Measurements from ENCODE around the gene SH3PXD2A.

DNA sequence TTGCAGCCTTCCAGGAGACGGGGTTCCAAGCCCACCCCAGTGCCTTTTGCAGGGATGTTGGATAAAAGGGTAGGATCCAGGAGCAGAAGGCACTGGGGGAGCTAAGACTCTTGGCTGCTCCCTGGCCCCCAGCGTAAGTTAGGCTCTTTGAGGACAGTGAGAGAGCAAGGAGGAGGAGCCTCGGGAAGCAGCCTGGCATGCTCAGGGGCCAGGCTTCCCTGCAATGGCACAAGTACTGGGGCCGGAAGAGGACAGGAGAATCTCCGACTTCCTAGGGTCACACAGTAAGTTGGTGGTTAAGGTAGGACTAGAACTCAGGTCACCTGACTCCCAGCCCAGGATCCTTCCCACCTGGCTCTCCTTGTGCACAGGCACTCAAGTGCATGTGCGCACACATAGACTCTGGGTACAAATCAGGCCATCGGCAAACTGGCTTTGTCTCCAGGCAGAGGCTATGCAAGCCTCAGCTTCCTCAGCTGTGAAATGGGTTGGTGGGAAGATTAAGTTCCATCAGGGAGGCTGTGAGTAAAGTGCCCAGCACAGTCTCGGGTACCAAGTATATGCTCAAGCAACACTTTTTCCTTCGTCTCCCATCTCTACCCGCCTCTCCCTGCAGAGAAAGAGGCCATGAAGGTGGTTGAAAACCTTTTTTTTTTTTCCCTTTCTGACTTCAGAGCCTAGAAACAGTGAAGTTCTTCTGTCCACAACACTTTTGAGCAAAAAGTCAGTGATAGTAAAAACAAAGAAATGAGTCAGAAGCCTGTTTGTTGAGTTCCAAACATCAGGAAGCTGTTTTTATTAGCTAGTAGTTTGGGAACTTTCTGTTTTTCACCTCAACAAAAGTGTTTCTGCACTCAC lies 282.8 kb downstream of the SH3PXD2A start:
- TF ChIP-seq, protein P1, sequence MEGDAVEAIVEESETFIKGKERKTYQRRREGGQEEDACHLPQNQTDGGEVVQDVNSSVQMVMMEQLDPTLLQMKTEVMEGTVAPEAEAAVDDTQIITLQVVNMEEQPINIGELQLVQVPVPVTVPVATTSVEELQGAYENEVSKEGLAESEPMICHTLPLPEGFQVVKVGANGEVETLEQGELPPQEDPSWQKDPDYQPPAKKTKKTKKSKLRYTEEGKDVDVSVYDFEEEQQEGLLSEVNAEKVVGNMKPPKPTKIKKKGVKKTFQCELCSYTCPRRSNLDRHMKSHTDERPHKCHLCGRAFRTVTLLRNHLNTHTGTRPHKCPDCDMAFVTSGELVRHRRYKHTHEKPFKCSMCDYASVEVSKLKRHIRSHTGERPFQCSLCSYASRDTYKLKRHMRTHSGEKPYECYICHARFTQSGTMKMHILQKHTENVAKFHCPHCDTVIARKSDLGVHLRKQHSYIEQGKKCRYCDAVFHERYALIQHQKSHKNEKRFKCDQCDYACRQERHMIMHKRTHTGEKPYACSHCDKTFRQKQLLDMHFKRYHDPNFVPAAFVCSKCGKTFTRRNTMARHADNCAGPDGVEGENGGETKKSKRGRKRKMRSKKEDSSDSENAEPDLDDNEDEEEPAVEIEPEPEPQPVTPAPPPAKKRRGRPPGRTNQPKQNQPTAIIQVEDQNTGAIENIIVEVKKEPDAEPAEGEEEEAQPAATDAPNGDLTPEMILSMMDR (IDR thresholded peaks at IDR 0.05), result no peak
- no peak for TF ChIP-seq POLR2A (IDR thresholded peaks at IDR 0.05)
